RWPE1 (cell line): Measurements from ENCODE around the gene RBFOX1.

Source experiments
- CTCF ChIA-PET: fragments of 350-600 bp; sonication (Branson Sonifier 250); formaldehyde crosslinking; extraction: SDS; loops from one replicate; lab custom pipeline; 2021; lab: Yijun Ruan, JAX
- POLR2A ChIA-PET: fragments of 400-600 bp; formaldehyde crosslinking; extraction: SDS; loops from one replicate; lab custom pipeline; 2020; ENCODE audit warnings: antibody characterized with exemption; ENCODE audit not compliant: low non-redundant PET; lab: Yijun Ruan, JAX
- DNase-seq: peaks from one replicate; pipeline ENCODE4 v3.0.0; 2012; ENCODE audit warnings: low spot score
- H3K27ac ChIP-seq: fragments of 450-650 bp; 2 replicates; pipeline ENCODE4 v1.5.1; 2017
- CTCF ChIP-seq: fragments of 450-650 bp; conservative IDR thresholded peaks from 2 replicates; pipeline ENCODE4 v1.5.1; 2017; ENCODE audit warnings: low read depth, mild to moderate bottlenecking

Gene RBFOX1

GRCh38 chr16:7583396-7583795, 250.8 kb downstream of the RBFOX1 start:
- ChIA-PET CTCF (no interaction called here), POLR2A (no interaction called here)
- no peak for DNase-seq
- no peak for TF ChIP-seq CTCF
- no peak overlapping the region for H3K27ac ChIP-seq

- no peak overlapping the region for H3K27ac ChIP-seq
- CTCF ChIA-PET = no interaction called here
- no peak for DNase-seq
- POLR2A ChIA-PET = no interaction called here
- no peak for TF ChIP-seq CTCF
Measured at GRCh38 chr16:7584561-7584960, 251.9 kb downstream of the RBFOX1 start.

- ChIA-PET POLR2A (no interaction called here), CTCF (interaction anchor here (0.7 kb wide), 1 partner anchor 41 kb away, joined by 3 read pairs; no protein-coding TSS in a partner anchor)
- TF ChIP-seq CTCF = no peak
- no peak for DNase-seq
- no peak overlapping the region for H3K27ac ChIP-seq
Measured at GRCh38 chr16:7585705-7586104, 253.1 kb downstream of the RBFOX1 start.

GRCh38 chr16:7590934-7591333, 258.3 kb downstream of the RBFOX1 start:
- no peak overlapping the region for H3K27ac ChIP-seq
- POLR2A ChIA-PET = no interaction called here
- DNase-seq = no peak
- CTCF ChIA-PET = no interaction called here
- no peak for TF ChIP-seq CTCF

GRCh38 chr16:7596308-7596707, 263.7 kb downstream of the RBFOX1 start:
- no peak for DNase-seq
- CTCF ChIA-PET = no interaction called here

GRCh38 chr16:7597677-7598076, 265.0 kb downstream of the RBFOX1 start:
- no peak for DNase-seq
- TF ChIP-seq CTCF = no peak
- H3K27ac ChIP-seq = no peak overlapping the region
- ChIA-PET POLR2A (no interaction called here), CTCF (no interaction called here)

More at GRCh38 chr16:7596308-7596707, 263.7 kb downstream of the RBFOX1 start:
- POLR2A ChIA-PET = no interaction called here
- no peak overlapping the region for H3K27ac ChIP-seq
- TF ChIP-seq CTCF = no peak
